Activated B cell treated with CpG ODN at 0.5 μM for 24 hours (primary cell): Measurements from ENCODE around the gene BCL6. TPM values are rescaled to one million over a fixed set of nuclear protein-coding genes. Genes with fewer than 3 reads are reported as not detected.

Experiments used
- ATAC-seq: fragments of 200-7000 bp; cut with Tn5 transposase; one replicate; pipeline ENCODE4 v1.10.0; 2021; ENCODE audit warnings: low read depth, mild to moderate bottlenecking, moderate library complexity
- CTCF ChIA-PET: fragments of 350-600 bp; sonication (Branson Sonifier 250); formaldehyde crosslinking; loops from one replicate; lab custom pipeline; 2021; ENCODE audit warnings: antibody characterized with exemption; lab: Charles Lee
- POLR2A ChIA-PET: fragments of 350-600 bp; sonication (Branson Sonifier 250); formaldehyde crosslinking; loops from one replicate; lab custom pipeline; 2021; ENCODE audit warnings: antibody characterized with exemption; lab: Charles Lee
- DNase-seq: peaks from one replicate; pipeline ENCODE4 v3.0.0; 2022
- H3K27ac Mint-ChIP-seq: one replicate; pipeline ENCODE4 v1.8.0; 2020; ENCODE audit warnings: mixed read lengths
- H3K27me3 Mint-ChIP-seq: one replicate; pipeline ENCODE4 v1.8.0; 2021; ENCODE audit warnings: mixed read lengths
- H3K36me3 Mint-ChIP-seq: one replicate; pipeline ENCODE4 v1.8.0; 2021; ENCODE audit warnings: low read depth, mixed read lengths
- H3K4me1 Mint-ChIP-seq: one replicate; pipeline ENCODE4 v1.8.0; 2021; ENCODE audit warnings: mixed read lengths
- H3K4me3 Mint-ChIP-seq: one replicate; pipeline ENCODE4 v1.8.0; 2020; ENCODE audit warnings: mild to moderate bottlenecking, mixed read lengths
- H3K9me3 Mint-ChIP-seq: one replicate; pipeline ENCODE4 v1.8.0; 2020; ENCODE audit warnings: mixed read lengths
- intact Hi-C: fragments of 100-400 bp; cut with micrococcal nuclease; formaldehyde crosslinking; loops from one replicate; pipeline ENCODE4 v1.15.1; 2024
- total RNA-seq: library from RNA; stranded (reverse); gene quantifications from 2 replicates; pipeline ENCODE4 v1.2.3, GENCODE V29; 2022
- TF ChIP-seq, protein P1 (sequence below): fragments of 200-600 bp; IDR thresholded peaks from one replicate; pipeline ENCODE4 v1.8.0; 2022; ENCODE audit warnings: antibody characterized with exemption, mild to moderate bottlenecking

The BCL6 gene
- total RNA-seq, 1 donor from 2014 or later, result 100 TPM

DNA sequence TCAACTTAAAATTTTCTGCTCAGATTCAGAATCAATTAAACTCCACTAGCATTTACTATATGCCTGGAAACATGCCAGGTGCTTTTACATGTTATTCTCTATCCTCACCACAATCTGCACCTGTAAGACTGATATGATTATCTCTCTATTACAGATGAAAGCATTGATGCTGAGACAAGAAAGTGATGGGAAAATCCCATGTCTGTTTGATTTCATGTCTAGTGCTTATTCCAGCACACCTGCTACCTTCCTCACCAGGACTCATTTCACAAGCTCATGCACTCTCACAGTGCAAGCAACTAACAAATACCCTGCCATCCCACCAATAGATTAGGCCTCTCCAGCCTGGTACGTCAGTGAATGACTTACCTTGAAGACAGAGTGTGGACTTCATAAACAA, 25.0 kb upstream of the BCL6 start:
- H3K4me1 Mint-ChIP-seq, result peaks cover 42% of the 10 kb centered on the region
- intact Hi-C loops, result no loop called here
- H3K27me3 Mint-ChIP-seq, result peaks cover 3% of the 10 kb centered on the region
- ChIA-PET POLR2A (interaction anchor here (0.6 to 1.2 kb wide), 3 partner anchors 14 to 462 kb away, joined by 3 to 5 read pairs (median 3); partner anchors contain the start of gene BCL6), CTCF (no interaction called here)
- no peak overlapping the region for H3K4me3 Mint-ChIP-seq
- no peaks in the 10 kb centered on the region for H3K9me3 Mint-ChIP-seq
- TF ChIP-seq, protein P1, sequence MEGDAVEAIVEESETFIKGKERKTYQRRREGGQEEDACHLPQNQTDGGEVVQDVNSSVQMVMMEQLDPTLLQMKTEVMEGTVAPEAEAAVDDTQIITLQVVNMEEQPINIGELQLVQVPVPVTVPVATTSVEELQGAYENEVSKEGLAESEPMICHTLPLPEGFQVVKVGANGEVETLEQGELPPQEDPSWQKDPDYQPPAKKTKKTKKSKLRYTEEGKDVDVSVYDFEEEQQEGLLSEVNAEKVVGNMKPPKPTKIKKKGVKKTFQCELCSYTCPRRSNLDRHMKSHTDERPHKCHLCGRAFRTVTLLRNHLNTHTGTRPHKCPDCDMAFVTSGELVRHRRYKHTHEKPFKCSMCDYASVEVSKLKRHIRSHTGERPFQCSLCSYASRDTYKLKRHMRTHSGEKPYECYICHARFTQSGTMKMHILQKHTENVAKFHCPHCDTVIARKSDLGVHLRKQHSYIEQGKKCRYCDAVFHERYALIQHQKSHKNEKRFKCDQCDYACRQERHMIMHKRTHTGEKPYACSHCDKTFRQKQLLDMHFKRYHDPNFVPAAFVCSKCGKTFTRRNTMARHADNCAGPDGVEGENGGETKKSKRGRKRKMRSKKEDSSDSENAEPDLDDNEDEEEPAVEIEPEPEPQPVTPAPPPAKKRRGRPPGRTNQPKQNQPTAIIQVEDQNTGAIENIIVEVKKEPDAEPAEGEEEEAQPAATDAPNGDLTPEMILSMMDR, result no peak
- H3K27ac Mint-ChIP-seq, result peak overlapping the region; percentile 8
- DNase-seq (no peak), ATAC-seq (peak; percentile 22)
- no peaks in the 10 kb centered on the region for H3K36me3 Mint-ChIP-seq

DNA sequence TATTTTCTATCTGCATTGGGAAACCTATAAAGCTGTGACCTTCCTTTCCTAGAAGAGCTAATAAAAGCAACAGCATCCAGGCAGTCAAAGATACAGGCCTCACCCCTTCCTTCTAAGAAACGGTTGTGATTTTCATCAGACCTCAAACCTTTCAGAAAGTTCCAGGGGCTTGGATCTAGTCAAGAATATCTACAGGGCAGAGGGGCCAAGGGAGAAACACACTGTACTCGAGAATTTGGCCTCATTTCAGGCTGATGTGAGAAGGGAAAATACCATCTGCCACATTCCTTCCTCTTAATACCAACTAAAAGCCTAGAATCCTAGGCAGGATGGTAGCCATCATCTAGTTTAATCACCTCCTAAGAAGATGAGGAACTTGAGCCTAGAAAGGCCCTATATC, 24.5 kb upstream of the BCL6 start:
- DNase-seq, result no peak
- no peak for ATAC-seq
- peak overlapping the region; percentile 8 for H3K27ac Mint-ChIP-seq
- H3K4me3 Mint-ChIP-seq, result no peak overlapping the region
- H3K9me3 Mint-ChIP-seq, result no peaks in the 10 kb centered on the region
- CTCF ChIA-PET, result no interaction called here
- peaks cover 3% of the 10 kb centered on the region for H3K27me3 Mint-ChIP-seq
- POLR2A ChIA-PET, result interaction anchor here (0.6 to 1.2 kb wide), 3 partner anchors 14 to 394 kb away, joined by 3 to 5 read pairs (median 4); partner anchors contain the start of gene BCL6
- H3K36me3 Mint-ChIP-seq, result no peaks in the 10 kb centered on the region
- intact Hi-C loops, result no loop called here
- peaks cover 42% of the 10 kb centered on the region for H3K4me1 Mint-ChIP-seq
- TF ChIP-seq, protein P1, result no peak

DNA sequence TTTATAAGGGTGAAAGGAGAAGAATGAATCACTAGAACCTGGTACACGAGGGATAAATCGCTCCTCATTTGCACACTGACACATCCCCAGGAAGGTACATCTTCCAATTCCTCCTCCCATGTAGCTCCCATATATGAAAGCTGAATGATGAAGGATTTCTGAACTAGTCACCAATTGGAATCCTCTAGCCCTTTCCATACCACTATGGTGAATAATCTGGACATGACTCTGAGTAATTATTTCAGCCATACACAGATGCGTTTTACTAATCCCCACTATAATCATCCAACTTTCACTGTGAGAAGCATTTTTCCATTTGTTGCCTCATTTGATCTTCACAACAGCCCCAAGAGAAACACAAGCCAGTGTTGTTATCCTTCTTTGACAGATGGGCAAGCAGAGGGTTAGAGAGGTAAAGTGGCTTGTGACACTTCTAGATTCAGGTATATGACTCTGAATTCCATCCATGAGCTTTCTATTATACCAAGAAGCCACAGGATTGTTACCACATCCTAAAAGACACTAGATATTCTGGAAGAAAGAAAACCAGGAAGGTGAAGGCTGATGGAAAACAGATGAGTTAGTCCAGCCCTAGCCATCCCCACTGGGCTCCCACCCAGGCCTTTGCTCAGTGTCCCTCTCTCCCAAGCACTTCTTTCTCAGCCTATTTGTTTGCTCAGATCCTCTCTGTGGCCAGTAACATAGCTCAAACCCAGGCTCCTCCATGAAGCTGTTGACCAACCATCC, 22.2 kb upstream of the BCL6 start:
- POLR2A ChIA-PET, result interaction anchor here (0.7 to 0.8 kb wide), 2 partner anchors 10 to 47 kb away, joined by 3 to 8 read pairs; no protein-coding TSS in a partner anchor
- no peak for ATAC-seq
- DNase-seq, result no peak
- CTCF ChIA-PET, result no interaction called here
- no peak overlapping the region for H3K4me3 Mint-ChIP-seq
- peaks cover 3% of the 10 kb centered on the region for H3K27me3 Mint-ChIP-seq
- intact Hi-C loops, result loop anchor here (1.0 kb wide), 1 partner anchor 13 kb away; no protein-coding TSS in a partner anchor
- no peaks in the 10 kb centered on the region for H3K36me3 Mint-ChIP-seq
- H3K9me3 Mint-ChIP-seq, result no peaks in the 10 kb centered on the region
- H3K4me1 Mint-ChIP-seq, result peaks cover 23% of the 10 kb centered on the region
- no peak overlapping the region for H3K27ac Mint-ChIP-seq
- TF ChIP-seq, protein P1, result no peak

DNA sequence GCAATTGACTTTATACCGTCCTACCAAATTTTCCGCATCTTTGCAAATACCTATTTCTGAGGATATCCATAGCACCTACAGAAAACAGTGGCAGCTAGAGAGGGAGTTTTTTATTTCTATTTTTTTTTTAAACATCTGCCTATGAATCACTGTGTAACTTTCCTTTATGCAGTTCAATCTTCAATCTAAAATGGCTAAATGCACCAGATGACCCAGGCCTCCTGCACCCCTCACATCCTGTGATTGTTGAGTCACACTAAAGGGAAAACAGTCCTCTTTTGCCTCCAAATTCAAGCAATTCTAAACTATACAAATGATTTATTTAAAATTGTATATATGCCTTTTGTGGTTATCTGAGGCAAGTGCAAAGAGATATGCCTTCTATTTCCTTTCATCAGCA, 20.1 kb upstream of the BCL6 start:
- intact Hi-C loops, result no loop called here
- CTCF ChIA-PET, result no interaction called here
- Mint-ChIP-seq H3K4me1 (peaks cover 15% of the 10 kb centered on the region), H3K36me3 (no peaks in the 10 kb centered on the region), H3K9me3 (no peaks in the 10 kb centered on the region), H3K27me3 (peaks cover 3% of the 10 kb centered on the region), H3K27ac (no peak overlapping the region), H3K4me3 (no peak overlapping the region)
- ATAC-seq, result no peak
- POLR2A ChIA-PET, result no interaction called here
- no peak for DNase-seq
- TF ChIP-seq, protein P1, result no peak

DNA sequence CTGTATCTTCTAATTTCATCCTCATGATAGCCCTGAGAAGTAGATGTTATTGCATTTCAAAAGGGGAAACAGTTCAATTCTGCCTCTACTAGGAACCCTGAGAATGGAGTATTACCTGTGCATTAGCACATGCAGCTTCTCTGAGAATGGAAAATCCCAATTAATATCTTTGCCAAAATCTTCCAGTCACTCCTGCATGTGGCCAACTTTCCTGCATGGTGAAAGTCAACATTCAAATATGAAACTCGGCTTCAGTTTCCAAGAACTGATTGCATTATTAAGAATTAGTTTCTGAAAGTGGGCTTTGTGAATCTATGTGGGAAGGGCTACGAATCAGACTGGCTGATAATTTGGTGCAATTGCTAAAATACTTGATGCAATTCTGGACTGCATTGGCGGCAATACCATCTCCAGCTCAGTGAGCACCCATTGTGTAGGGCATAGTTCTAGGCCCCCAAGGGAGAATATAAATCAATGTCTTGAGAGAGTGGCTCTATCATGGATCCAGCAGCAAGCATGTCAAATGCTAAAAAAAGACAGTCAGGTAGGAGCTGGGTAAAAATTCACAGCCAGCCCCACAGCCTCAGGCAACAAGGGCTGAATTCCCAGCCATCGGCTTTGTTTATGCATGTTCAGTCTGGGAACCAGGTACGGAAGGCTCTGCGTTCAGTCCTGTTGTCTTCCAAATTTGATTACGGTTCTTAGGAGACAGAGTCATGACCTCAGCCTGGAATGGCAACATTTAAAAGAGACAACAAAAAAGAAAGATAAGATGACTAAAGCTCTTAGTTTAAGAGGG, 18.8 kb upstream of the BCL6 start:
- H3K4me3 Mint-ChIP-seq, result no peak overlapping the region

More for the DNA sequence above, 18.8 kb upstream of the BCL6 start:
- H3K4me1 Mint-ChIP-seq, result peaks cover 4% of the 10 kb centered on the region
- POLR2A ChIA-PET, result no interaction called here
- H3K36me3 Mint-ChIP-seq, result no peaks in the 10 kb centered on the region
- CTCF ChIA-PET, result no interaction called here
- DNase-seq, result no peak
- TF ChIP-seq, protein P1, result no peak
- no peaks in the 10 kb centered on the region for H3K9me3 Mint-ChIP-seq
- H3K27me3 Mint-ChIP-seq, result peaks cover 3% of the 10 kb centered on the region
- intact Hi-C loops, result loop anchor here (5.0 kb wide), 1 partner anchor 33 kb away; no protein-coding TSS in a partner anchor
- no peak overlapping the region for H3K27ac Mint-ChIP-seq
- no peak for ATAC-seq
